Measurements from ENCODE around the gene AFAP1L1.

The AFAP1L1 gene

GRCh38 chr5:149328177-149328576 lies 56.5 kb downstream of the AFAP1L1 start:
- no peak overlapping the region for H4K91ac ChIP-seq (ENCODE audit: low read length)
- no peak overlapping the region for H4K8ac ChIP-seq (ENCODE audit: low read length)
- WGBS, result 99% methylated on average over 4 of the region's 5 CpGs
- no peaks in the 10 kb centered on the region for H3K79me1 ChIP-seq (replicated peaks; ENCODE audit: low read length, poor library complexity, severe bottlenecking)
- H3K9ac ChIP-seq (ENCODE audit: low read length), result no peak overlapping the region
- peaks cover 4 to 19% of the 10 kb centered on the region in 2 experiments for H3K36me3 ChIP-seq (ENCODE audit: control insufficient read depth in 1 of 2, insufficient read depth in 2 of 2, low read depth in 1 of 2, low read length in 2 of 2)
- H3K18ac ChIP-seq (ENCODE audit: low read depth in 1 of 2, low read length in 2 of 2), result no peak overlapping the region
- no peak overlapping the region for H3K23ac ChIP-seq (ENCODE audit: low read length in 2 of 2)
- no peaks in the 10 kb centered on the region for H3K27me3 ChIP-seq (ENCODE audit: control insufficient read depth in 1 of 2, insufficient read depth in 1 of 2, low read length in 2 of 2)
- no peak overlapping the region for H2AK5ac ChIP-seq (ENCODE audit: low read length, severe bottlenecking)
- H3K14ac ChIP-seq (ENCODE audit: low read length in 2 of 2), result no peak overlapping the region
- H2BK120ac ChIP-seq (ENCODE audit: low read depth, low read length), result no peak overlapping the region
- H3K27ac ChIP-seq (ENCODE audit: low read length, poor library complexity, severe bottlenecking), result no peak overlapping the region
- H3K4me2 ChIP-seq (ENCODE audit: low read length, poor library complexity, severe bottlenecking), result no peak overlapping the region
- DNase-seq, result no peak
- no peak overlapping the region for H2AFZ ChIP-seq (ENCODE audit: low read depth, low read length)
- H3K9me3 ChIP-seq (ENCODE audit: control insufficient read depth, low read length), result no peaks in the 10 kb centered on the region
- no peak overlapping the region for H2BK12ac ChIP-seq (ENCODE audit: low read length in 2 of 2)
- no peak overlapping the region for H2BK5ac ChIP-seq (ENCODE audit: low read depth, low read length, poor library complexity, severe bottlenecking)
- H3K4me1 ChIP-seq (ENCODE audit: control insufficient read depth, insufficient read depth, low read depth, low read length), result peaks cover under 1% of the 10 kb centered on the region
- no peak overlapping the region for H3K4ac ChIP-seq (ENCODE audit: low read depth in 1 of 2, low read length in 2 of 2)
- no peak overlapping the region for H2BK15ac ChIP-seq (ENCODE audit: low read depth, poor library complexity, severe bottlenecking)
- H3K4me3 ChIP-seq (ENCODE audit: insufficient read depth in 1 of 2, low read depth in 1 of 2, low read length in 2 of 2), result no peak overlapping the region

DNA sequence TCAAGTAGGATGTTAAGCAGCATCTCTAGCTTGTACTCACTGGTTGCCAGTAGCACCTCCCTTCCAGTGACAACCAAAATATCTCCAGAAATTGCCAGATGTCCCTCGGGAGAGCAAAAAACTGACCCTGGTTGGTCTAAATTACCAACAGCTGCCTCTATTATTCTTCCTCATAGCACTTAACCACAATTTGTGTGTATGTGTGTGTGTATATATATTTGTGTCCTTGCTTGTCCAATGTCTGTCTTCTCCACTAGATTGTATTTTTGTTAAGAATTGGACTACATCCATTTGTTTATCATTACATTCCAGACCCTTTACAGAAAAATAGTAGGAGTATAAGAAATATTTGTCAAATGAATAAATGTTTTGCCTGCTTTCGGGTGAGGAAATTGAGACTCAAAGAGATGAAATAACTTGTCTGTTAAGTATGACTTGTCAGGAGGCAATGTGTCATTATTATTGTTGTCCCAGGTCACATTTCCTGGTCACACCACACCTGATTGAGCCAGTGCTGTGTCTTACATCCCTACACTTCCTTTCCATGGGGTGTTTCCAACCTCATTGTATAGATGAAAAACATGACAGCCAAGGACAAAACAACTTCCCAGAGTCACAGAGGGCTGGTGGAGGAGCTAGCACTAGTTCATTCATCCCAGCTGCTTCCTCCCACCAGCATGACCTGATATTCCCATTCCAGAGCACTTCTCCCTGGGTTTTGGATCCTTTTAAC lies 62.2 kb downstream of the AFAP1L1 start:
- Histone ChIP-seq H4K8ac (ENCODE audit: low read length) (no peak overlapping the region), H2AK5ac (ENCODE audit: low read length, severe bottlenecking) (no peak overlapping the region), H3K27me3 (ENCODE audit: control insufficient read depth in 1 of 2, insufficient read depth in 1 of 2, low read length in 2 of 2) (no peaks in the 10 kb centered on the region), H3K23ac (ENCODE audit: low read length in 2 of 2) (no peak overlapping the region), H3K9ac (ENCODE audit: low read length) (no peak overlapping the region), H2BK5ac (ENCODE audit: low read depth, low read length, poor library complexity, severe bottlenecking) (no peak overlapping the region), H3K9me3 (ENCODE audit: control insufficient read depth, low read length) (no peaks in the 10 kb centered on the region), H2BK120ac (ENCODE audit: low read depth, low read length) (no peak overlapping the region), H2BK15ac (ENCODE audit: low read depth, poor library complexity, severe bottlenecking) (no peak overlapping the region), H2BK12ac (ENCODE audit: low read length in 2 of 2) (no peak overlapping the region), H3K4me1 (ENCODE audit: control insufficient read depth, insufficient read depth, low read depth, low read length) (peaks cover 3% of the 10 kb centered on the region), H4K91ac (ENCODE audit: low read length) (no peak overlapping the region), H3K4me3 (ENCODE audit: insufficient read depth in 1 of 2, low read depth in 1 of 2, low read length in 2 of 2) (no peak overlapping the region), H3K36me3 (ENCODE audit: control insufficient read depth in 1 of 2, insufficient read depth in 2 of 2, low read depth in 1 of 2, low read length in 2 of 2) (peaks cover 4 to 57% of the 10 kb centered on the region in 2 experiments), H3K79me1 (replicated peaks; ENCODE audit: low read length, poor library complexity, severe bottlenecking) (no peaks in the 10 kb centered on the region), H3K14ac (ENCODE audit: low read length in 2 of 2) (no peak overlapping the region), H2AFZ (ENCODE audit: low read depth, low read length) (no peak overlapping the region), H3K4me2 (ENCODE audit: low read length, poor library complexity, severe bottlenecking) (no peak overlapping the region), H3K27ac (ENCODE audit: low read length, poor library complexity, severe bottlenecking) (no peak overlapping the region), H3K4ac (ENCODE audit: low read depth in 1 of 2, low read length in 2 of 2) (no peak overlapping the region), H3K18ac (ENCODE audit: low read depth in 1 of 2, low read length in 2 of 2) (no peak overlapping the region)
- DNase-seq, result no peak
- WGBS, result 50% methylated on average over 1 of the region's 2 CpGs

- no peak overlapping the region for H3K18ac ChIP-seq (ENCODE audit: low read depth in 1 of 2, low read length in 2 of 2)
- H3K27ac ChIP-seq (ENCODE audit: low read length, poor library complexity, severe bottlenecking), result no peak overlapping the region
- H3K14ac ChIP-seq (ENCODE audit: low read length in 2 of 2), result no peak overlapping the region
- no peak overlapping the region for H2AFZ ChIP-seq (ENCODE audit: low read depth, low read length)
- no peak overlapping the region for H3K4me2 ChIP-seq (ENCODE audit: low read length, poor library complexity, severe bottlenecking)
- H2BK120ac ChIP-seq (ENCODE audit: low read depth, low read length), result no peak overlapping the region
- H2BK5ac ChIP-seq (ENCODE audit: low read depth, low read length, poor library complexity, severe bottlenecking), result no peak overlapping the region
- H3K36me3 ChIP-seq (ENCODE audit: control insufficient read depth in 1 of 2, insufficient read depth in 2 of 2, low read depth in 1 of 2, low read length in 2 of 2), result peaks cover 1 to 63% of the 10 kb centered on the region in 2 experiments
- H2AK5ac ChIP-seq (ENCODE audit: low read length, severe bottlenecking), result no peak overlapping the region
- no peak overlapping the region for H4K8ac ChIP-seq (ENCODE audit: low read length)
- H4K91ac ChIP-seq (ENCODE audit: low read length), result no peak overlapping the region
- no peak overlapping the region for H3K4me3 ChIP-seq (ENCODE audit: insufficient read depth in 1 of 2, low read depth in 1 of 2, low read length in 2 of 2)
- no peak overlapping the region for H2BK15ac ChIP-seq (ENCODE audit: low read depth, poor library complexity, severe bottlenecking)
- no peaks in the 10 kb centered on the region for H3K9me3 ChIP-seq (ENCODE audit: control insufficient read depth, low read length)
- no peak overlapping the region for H3K4ac ChIP-seq (ENCODE audit: low read depth in 1 of 2, low read length in 2 of 2)
- peaks cover 5% of the 10 kb centered on the region for H3K4me1 ChIP-seq (ENCODE audit: control insufficient read depth, insufficient read depth, low read depth, low read length)
- H2BK12ac ChIP-seq (ENCODE audit: low read length in 2 of 2), result no peak overlapping the region
- H3K27me3 ChIP-seq (ENCODE audit: control insufficient read depth in 1 of 2, insufficient read depth in 1 of 2, low read length in 2 of 2), result no peaks in the 10 kb centered on the region
- H3K79me1 ChIP-seq (replicated peaks; ENCODE audit: low read length, poor library complexity, severe bottlenecking), result no peaks in the 10 kb centered on the region
- 96% methylated on average over 2 of the region's 4 CpGs for WGBS
- no peak overlapping the region for H3K23ac ChIP-seq (ENCODE audit: low read length in 2 of 2)
- no peak overlapping the region for H3K9ac ChIP-seq (ENCODE audit: low read length)
- DNase-seq, result no peak
These were observed 66.1 kb downstream of the AFAP1L1 start for GRCh38 chr5:149337736-149338135.

DNA sequence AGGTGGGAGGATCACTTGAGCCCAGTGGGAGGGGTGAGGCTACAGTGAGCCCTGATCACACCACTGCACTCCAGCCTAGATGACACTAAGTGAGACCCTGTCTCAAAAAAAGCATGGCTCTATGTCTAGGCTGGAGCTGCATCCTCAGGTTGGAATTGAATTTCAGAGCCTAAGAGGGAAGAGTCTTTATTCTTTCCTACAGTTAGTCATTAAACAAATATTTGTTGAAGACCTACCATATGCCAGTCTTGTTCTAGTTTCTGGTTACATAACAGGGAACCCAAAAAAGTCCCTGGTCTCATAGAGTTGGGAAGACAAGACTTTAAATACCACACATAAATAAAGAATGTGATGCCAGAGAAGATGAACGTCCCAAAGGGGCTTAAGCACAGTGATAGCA lies 66.7 kb downstream of the AFAP1L1 start:
- H3K9me3 ChIP-seq (ENCODE audit: control insufficient read depth, low read length), result no peaks in the 10 kb centered on the region
- H3K14ac ChIP-seq (ENCODE audit: low read length in 2 of 2), result no peak overlapping the region
- H3K23ac ChIP-seq (ENCODE audit: low read length in 2 of 2), result no peak overlapping the region
- no peak overlapping the region for H3K4ac ChIP-seq (ENCODE audit: low read depth in 1 of 2, low read length in 2 of 2)
- no peak overlapping the region for H2BK120ac ChIP-seq (ENCODE audit: low read depth, low read length)
- no peak overlapping the region for H2BK5ac ChIP-seq (ENCODE audit: low read depth, low read length, poor library complexity, severe bottlenecking)
- no peak overlapping the region for H3K4me2 ChIP-seq (ENCODE audit: low read length, poor library complexity, severe bottlenecking)
- no peak overlapping the region for H3K18ac ChIP-seq (ENCODE audit: low read depth in 1 of 2, low read length in 2 of 2)
- no peak overlapping the region for H4K91ac ChIP-seq (ENCODE audit: low read length)
- H2BK12ac ChIP-seq (ENCODE audit: low read length in 2 of 2), result no peak overlapping the region
- DNase-seq, result no peak
- no peak overlapping the region for H3K4me3 ChIP-seq (ENCODE audit: insufficient read depth in 1 of 2, low read depth in 1 of 2, low read length in 2 of 2)
- H3K9ac ChIP-seq (ENCODE audit: low read length), result no peak overlapping the region
- no peak overlapping the region for H4K8ac ChIP-seq (ENCODE audit: low read length)
- no peaks in the 10 kb centered on the region for H3K27me3 ChIP-seq (ENCODE audit: control insufficient read depth in 1 of 2, insufficient read depth in 1 of 2, low read length in 2 of 2)
- 74% methylated on average over 1 of the region's 1 CpG for WGBS
- peaks cover 0 to 57% of the 10 kb centered on the region in 2 experiments for H3K36me3 ChIP-seq (ENCODE audit: control insufficient read depth in 1 of 2, insufficient read depth in 2 of 2, low read depth in 1 of 2, low read length in 2 of 2)
- no peak overlapping the region for H2BK15ac ChIP-seq (ENCODE audit: low read depth, poor library complexity, severe bottlenecking)
- peaks cover 5% of the 10 kb centered on the region for H3K4me1 ChIP-seq (ENCODE audit: control insufficient read depth, insufficient read depth, low read depth, low read length)
- H2AFZ ChIP-seq (ENCODE audit: low read depth, low read length), result no peak overlapping the region
- no peaks in the 10 kb centered on the region for H3K79me1 ChIP-seq (replicated peaks; ENCODE audit: low read length, poor library complexity, severe bottlenecking)
- no peak overlapping the region for H3K27ac ChIP-seq (ENCODE audit: low read length, poor library complexity, severe bottlenecking)
- H2AK5ac ChIP-seq (ENCODE audit: low read length, severe bottlenecking), result no peak overlapping the region
